ENCODE results near the gene ARNT2.
"Not testable (repeated sequence)": the region's sequence is repeated elsewhere in the genome, so short reads cannot be mapped to it uniquely, and the experiment has no call there.

ARNT2 gene

DNA sequence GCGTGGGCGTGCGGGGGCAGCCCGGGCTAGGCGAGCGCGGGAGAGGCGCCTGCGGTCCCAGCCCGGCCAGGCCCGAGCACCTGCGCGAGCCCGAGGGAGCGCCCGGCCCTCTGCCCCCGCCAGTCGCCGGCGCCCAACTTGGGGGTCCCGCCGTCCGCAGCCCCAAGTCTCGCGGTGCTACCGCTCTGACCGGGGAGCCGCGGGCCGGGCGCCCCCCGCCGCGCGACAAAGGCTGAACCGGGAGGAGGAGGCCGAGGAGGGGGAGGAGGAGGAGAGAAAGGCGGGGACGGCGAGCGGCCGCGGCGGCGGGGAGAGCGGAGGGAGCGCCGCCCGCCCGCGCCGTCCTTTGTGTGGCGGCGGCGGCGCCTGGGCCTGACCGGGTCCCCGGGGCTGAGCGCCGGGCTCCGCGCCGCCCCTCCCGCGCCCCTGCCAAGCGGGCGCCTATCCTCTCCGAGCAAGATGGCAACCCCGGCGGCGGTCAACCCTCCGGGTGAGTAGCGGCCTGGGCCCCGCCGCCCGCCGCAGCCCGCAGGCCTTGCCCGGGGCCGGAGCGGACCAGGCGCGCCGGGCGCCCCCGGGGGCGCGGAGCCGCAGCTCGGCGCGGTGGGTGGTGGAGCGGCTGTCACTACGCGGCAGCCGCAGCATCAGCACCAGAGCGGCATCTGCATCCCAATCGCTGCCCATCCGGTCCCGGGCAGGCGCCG, at the start of gene ARNT2:
ARNT2 (plus strand) TSS at position 326 of the 704 bp plus-strand sequence; CDS start at position 460, 134 bp downstream.
- peak; percentile 59 for DNase-seq

GRCh38 chr15:80367094-80367493, 37.1 kb upstream of the ARNT2 start:
- no peak for DNase-seq

GRCh38 chr15:80367661-80368060, 36.5 kb upstream of the ARNT2 start:
- DNase-seq: no peak

GRCh38 chr15:80371924-80372323, 32.3 kb upstream of the ARNT2 start:
- DNase-seq: no peak

DNA sequence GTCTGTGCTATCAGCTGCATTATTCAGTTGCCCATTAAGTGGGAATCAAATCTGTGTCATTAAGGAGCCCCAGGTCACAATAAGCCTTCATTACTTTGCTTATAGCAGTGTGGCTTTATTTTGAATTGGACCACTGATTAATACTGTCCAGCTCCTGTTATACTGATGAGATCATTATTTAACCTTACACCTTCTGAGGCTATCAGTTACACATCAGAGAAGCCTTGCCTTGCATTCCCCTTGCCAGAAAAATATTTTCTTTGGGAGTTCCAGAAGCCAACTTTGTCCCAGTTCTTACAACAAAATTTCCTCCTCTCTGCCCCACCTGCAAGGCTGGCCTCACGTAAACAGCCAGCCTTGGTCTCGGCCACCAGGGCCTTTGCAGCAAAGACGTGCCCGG, 29.7 kb upstream of the ARNT2 start:
- no peak for DNase-seq

DNA sequence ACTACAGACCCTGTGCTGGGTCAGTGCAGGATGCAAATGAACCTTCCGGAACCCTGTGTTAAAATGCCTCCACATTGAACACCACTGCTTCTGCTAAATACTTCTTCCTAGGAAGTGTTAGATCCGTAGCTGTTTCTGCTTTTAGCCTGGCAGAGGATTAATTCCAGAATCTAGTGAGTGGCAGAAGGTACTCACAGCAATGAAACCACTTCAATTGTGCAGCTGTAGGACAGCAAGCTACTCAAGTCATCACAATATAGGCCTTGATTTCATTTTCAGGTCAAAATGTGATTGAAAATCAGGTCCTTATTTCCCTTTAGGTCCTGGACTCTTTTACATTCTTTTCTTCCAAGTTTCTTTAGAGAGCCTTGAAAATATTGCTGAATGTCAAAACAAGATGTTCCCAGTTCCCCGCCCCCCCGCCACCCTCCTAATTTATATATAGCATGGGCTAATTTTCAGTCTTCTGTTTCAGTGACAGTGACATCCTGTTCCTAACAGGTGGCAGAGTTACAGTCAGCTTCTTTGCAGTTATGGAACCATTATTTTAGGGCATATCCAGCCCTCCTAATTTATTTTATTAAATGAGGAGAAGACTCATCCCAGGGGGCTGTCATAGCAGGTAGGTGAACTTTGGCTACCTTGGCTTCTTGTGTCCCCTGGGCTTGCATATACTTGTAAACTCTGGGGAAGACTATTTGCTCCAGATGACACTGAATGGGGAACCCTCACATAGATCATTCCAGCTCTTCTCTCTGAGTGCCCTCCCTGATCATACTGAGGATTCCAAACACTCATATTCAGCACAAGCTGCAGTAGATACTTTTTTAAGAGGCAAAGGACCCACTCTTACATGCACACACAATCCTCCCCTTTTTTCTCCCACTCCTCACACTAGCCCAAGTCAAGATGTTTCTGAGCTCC, 28.0 kb upstream of the ARNT2 start:
- no peak for DNase-seq

DNA sequence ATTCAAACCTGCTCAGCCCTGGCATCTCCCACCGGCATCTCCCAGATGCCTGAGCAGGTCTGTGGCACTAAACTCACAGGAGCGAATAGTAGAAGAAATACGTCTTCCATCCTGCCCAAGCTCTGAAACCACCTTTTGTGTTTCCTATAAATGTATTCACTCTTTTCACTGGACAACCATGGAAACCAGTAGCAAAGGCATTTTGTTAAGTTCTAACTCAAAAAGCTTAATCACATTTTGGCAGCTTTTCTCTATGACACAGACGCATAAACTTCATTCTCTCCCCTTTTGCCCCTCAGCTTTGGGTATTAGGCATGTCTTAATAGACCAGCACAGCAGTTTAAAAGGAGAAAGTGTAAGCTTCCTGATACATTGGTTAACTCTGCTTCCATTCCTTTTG, 24.5 kb upstream of the ARNT2 start:
- DNase-seq: no peak

GRCh38 chr15:80380154-80380553, 24.0 kb upstream of the ARNT2 start:
- DNase-seq: no peak

DNA sequence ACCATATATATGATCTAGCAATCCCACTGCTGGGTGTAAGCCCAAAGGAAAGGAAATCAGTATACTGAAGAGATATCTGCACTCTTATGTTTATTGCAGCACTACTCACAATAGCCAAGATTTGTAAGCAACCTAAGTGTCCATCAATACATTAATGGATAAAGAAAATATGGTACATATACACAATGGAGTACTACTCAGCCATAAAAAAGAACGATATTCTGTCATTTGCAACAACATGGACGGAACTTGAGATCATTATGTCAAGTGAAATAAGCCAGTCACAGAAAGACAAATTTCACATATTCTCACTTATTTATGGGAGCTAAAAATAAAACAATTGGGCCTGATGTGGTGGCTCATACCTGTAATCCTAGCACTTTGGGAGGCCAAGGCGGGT, 21.9 kb upstream of the ARNT2 start:
- no peak for DNase-seq

DNA sequence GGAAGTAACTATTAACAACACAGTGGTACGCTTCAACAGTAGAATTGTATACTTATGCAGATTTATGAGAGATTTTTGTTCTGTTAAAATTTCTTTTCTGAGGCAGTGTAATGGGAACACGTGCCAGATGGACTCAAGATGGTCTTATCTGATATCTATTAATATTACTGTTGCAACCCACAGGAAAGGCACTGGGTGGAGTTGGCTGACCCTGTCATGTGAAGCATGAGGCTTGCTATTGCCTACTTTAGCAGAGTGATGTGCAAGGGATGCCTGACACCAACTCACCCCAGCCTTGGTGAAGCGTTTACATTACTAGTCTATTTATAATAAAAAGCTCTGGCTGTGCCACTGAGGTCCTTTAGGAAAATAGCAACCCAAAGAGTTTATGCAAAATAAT, 19.8 kb upstream of the ARNT2 start:
- DNase-seq: no peak

GRCh38 chr15:80386151-80386550, 18.0 kb upstream of the ARNT2 start:
- DNase-seq: no peak

GRCh38 chr15:80388326-80388725, 15.9 kb upstream of the ARNT2 start:
- DNase-seq: no peak

- DNase-seq: no peak
Observed at GRCh38 chr15:80389370-80389769, 14.8 kb upstream of the ARNT2 start.

DNA sequence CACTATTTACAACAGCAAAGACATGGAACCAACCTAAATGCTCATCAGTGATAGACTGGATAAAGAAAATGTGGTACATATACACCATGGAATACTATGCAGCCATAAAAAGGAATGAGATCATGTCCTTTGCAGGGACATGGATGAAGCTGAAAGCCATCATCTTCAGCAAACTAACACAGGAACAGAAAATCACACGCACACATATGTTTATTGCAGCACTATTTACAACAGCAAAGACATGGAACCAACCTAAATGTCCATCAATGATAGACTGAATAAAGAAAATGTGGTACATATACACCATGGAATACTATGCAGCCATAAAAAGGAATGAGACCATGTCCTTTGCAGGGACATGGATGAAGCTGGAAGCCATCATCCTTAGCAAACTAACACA, 13.2 kb upstream of the ARNT2 start:
- DNase-seq: not testable (repeated sequence)

DNA sequence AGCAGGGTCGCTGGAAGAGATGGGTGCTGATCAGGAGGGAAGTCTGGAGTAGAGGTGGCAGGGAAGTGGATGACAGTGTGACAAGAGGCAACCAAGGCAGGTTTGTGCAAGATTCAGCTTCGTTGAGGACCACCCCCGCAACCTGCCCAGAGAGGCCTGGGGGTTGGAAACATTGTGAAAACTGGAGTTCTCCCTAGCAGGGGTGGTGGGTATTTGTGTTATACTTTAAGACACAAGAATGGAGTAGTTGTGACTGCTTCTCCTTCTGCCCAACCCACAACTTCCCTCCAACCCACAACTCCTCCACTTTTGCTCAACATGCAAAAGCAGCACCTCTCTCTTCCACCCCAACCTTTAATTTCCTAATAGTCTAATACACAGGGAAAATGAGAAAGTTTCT, 8.6 kb upstream of the ARNT2 start:
- no peak for DNase-seq

GRCh38 chr15:80396096-80396495, 8.1 kb upstream of the ARNT2 start:
- no peak for DNase-seq

GRCh38 chr15:80399508-80399907, 4.7 kb upstream of the ARNT2 start:
- no peak for DNase-seq

DNA sequence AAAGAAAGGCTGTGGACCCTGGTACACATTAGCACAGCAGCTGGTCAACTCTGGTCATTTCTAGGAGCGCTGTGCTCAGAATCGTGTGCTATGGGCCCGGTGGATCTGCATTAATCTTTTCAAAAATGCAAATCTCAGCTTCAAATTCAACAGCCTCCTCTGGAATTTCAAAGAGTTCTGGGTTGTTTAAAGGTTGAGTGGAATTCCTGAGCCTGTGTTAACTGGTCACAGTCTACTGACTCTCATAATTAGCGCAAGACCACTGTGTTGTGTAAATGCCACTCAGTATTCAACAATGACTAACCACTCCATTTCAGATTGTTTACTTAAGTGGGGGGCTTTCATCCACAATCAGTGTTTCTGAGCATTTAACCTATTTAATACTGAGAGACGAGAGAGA, 2.7 kb upstream of the ARNT2 start:
- DNase-seq: no peak

DNA sequence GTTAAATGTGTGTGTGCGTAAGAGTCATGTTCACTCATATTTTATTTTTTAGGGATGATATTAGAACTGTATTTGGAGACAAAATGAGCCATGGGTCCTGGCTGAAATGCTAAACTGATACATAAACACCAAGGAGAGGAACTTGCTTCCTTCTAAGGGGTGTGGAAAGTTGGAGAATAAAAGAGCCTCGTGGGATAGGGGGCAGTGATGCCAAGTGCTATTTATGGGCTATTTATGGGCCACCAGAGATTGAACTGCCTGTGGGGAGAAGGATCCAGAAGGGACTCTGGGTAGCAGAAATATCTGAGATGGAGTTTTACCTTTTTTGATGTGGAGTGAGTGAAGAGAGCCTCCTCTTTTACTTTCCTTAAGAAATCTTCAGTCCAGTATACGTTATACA, 1.8 kb upstream of the ARNT2 start:
- DNase-seq: no peak

GRCh38 chr15:80403712-80404056, 498 bp upstream of the ARNT2 start:
- DNase-seq: peak; percentile 73

DNA sequence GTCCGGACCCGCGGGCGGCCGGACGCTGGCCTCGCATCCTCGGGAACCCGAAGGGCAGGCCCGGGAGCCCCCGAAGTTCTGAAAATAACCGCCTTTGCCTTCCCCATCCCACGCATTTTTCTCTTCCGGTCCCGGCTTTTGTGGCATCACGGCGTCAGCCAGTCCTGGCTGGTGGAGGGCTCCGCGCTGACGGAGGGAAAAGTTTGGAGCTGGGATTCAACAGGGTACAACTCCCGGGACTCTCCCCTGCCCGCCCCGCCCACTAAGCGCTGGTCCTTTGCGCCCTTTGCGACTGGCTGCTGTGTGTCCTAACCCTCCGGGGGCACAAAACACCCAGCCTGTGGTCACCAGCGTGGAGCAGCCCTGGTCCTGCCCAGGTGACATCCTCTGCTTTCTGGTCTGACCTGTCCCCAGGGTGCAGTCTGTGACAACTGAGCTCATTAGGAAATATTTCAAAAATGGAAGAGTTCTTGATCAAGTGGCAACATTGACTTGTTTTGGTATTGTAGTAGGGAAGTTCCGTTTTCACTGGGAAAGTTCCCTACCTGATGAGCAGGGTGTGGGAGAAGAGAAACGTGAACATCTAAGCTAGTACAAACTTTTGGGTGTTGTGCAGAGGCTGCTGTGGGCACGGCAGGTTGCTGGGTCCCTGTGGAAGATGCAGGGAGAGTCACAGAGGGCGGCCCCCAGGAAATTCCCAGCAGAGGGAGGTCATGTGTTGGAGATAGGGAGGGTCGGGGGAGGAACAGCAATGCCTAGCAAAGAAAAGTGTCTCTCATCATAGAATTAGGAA, 775 bp downstream of the ARNT2 start:
- no peak for DNase-seq

- no peak for DNase-seq
Observed at GRCh38 chr15:80405554-80405850, 1.3 kb downstream of the ARNT2 start.

DNA sequence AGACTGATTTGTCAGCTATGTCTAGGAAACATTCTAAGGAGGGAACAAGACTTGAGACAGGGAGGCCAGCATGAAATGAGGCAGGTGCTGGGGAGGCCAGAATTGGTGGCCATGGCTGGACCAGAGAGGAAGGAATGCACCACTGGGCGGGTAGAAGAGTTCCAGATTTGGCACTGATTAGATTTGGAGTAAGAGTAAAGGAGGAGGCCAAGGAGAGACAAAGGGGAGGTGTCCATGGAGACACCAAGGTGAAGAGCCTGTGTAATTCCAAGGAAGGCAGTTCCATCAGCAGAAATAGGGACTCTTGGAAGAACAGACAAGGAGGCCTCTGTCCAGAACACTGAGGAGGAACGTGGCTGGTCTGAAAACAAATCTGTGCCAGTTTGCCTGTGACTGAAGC, 1.8 kb downstream of the ARNT2 start:
- DNase-seq: no peak

- no peak for DNase-seq
Observed at GRCh38 chr15:80411788-80412288, 7.7 kb downstream of the ARNT2 start.

All from islet precursor cell (in vitro differentiated cells).